Measurements from ENCODE around the gene XYLT1. TPM values are rescaled to one million over a fixed set of nuclear protein-coding genes. Genes with fewer than 3 reads are reported as not detected.

Gene XYLT1
- polyA plus RNA-seq, 1 donor from 2014 or later = 3.3 TPM

DNA sequence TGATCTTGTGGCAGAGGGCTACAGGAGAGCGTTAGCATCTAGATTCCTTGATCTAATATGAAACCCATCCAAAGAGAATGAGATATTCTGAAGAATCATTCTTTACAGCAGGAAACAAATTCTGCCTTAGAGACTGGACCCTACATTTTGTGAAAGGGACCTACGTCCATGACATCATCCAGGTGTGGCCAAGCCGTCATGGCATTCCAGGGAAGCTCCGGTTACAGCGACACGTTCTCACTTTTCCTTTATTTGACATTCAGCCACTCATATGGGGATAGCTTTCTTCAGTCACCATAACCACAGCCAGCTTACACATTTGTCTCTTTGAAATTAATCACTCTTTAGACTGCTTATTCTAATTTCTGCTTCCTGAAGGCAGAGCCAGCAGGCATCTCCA lies 408.1 kb downstream of the XYLT1 start:
- Histone ChIP-seq H3K4me2 (ENCODE audit: low read length) (no peak overlapping the region), H4K20me1 (ENCODE audit: insufficient read depth) (no peaks in the 10 kb centered on the region), H3K36me3 (ENCODE audit: insufficient read depth, low read length) (no peaks in the 10 kb centered on the region), H3K9me2 (ENCODE audit: insufficient read depth, low read length) (no peaks in the 10 kb centered on the region), H3K4me3 (ENCODE audit: low read length) (no peak overlapping the region), H3K79me2 (replicated peaks; ENCODE audit: insufficient read depth, low read length) (no peaks in the 10 kb centered on the region), H3K9me3 (ENCODE audit: low read length) (no peaks in the 10 kb centered on the region), H3K27ac (ENCODE audit: low read length) (no peak overlapping the region), H3K9ac (ENCODE audit: low read length) (no peak overlapping the region), H3K27me3 (ENCODE audit: insufficient read depth, low read depth, low read length) (no peaks in the 10 kb centered on the region), H3F3A (ENCODE audit: insufficient read depth, low read length, poor library complexity, severe bottlenecking) (no peaks in the 10 kb centered on the region), H2AFZ (ENCODE audit: low read depth, low read length) (no peak overlapping the region)
- TF ChIP-seq POLR2AphosphoS5 (IDR thresholded peaks at IDR 0.05) = no peak
- TF ChIP-seq MXI1 (conservative IDR thresholded peaks at IDR 0.05; ENCODE audit: poor library complexity, severe bottlenecking) = no peak
- TF ChIP-seq EP300 (conservative IDR thresholded peaks at IDR 0.05; ENCODE audit: poor library complexity, severe bottlenecking) = no peak
- TF ChIP-seq, protein P1, sequence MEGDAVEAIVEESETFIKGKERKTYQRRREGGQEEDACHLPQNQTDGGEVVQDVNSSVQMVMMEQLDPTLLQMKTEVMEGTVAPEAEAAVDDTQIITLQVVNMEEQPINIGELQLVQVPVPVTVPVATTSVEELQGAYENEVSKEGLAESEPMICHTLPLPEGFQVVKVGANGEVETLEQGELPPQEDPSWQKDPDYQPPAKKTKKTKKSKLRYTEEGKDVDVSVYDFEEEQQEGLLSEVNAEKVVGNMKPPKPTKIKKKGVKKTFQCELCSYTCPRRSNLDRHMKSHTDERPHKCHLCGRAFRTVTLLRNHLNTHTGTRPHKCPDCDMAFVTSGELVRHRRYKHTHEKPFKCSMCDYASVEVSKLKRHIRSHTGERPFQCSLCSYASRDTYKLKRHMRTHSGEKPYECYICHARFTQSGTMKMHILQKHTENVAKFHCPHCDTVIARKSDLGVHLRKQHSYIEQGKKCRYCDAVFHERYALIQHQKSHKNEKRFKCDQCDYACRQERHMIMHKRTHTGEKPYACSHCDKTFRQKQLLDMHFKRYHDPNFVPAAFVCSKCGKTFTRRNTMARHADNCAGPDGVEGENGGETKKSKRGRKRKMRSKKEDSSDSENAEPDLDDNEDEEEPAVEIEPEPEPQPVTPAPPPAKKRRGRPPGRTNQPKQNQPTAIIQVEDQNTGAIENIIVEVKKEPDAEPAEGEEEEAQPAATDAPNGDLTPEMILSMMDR (IDR thresholded peaks at IDR 0.05; ENCODE audit: poor library complexity, severe bottlenecking) = no peak
- TF ChIP-seq REST (IDR thresholded peaks at IDR 0.05; ENCODE audit: borderline replicate concordance) = no peak
- TF ChIP-seq RAD21 (conservative IDR thresholded peaks at IDR 0.05) = no peak
- no peak for TF ChIP-seq EZH2 (IDR thresholded peaks at IDR 0.05; ENCODE audit: borderline replicate concordance, insufficient read depth, low read length, poor library complexity, severe bottlenecking)
- no peak for TF ChIP-seq TAF1 (IDR thresholded peaks at IDR 0.05; ENCODE audit: low read depth)
- no peak for TF ChIP-seq SMC3 (conservative IDR thresholded peaks at IDR 0.05; ENCODE audit: poor library complexity)

- Histone ChIP-seq H3K4me2 (ENCODE audit: low read length) (no peak overlapping the region), H3K9me2 (ENCODE audit: insufficient read depth, low read length) (no peaks in the 10 kb centered on the region), H3F3A (ENCODE audit: insufficient read depth, low read length, poor library complexity, severe bottlenecking) (no peaks in the 10 kb centered on the region), H2AFZ (ENCODE audit: low read depth, low read length) (no peak overlapping the region), H4K20me1 (ENCODE audit: insufficient read depth) (no peaks in the 10 kb centered on the region), H3K9me3 (ENCODE audit: low read length) (no peaks in the 10 kb centered on the region), H3K27ac (ENCODE audit: low read length) (no peak overlapping the region), H3K36me3 (ENCODE audit: insufficient read depth, low read length) (no peaks in the 10 kb centered on the region), H3K79me2 (replicated peaks; ENCODE audit: insufficient read depth, low read length) (no peaks in the 10 kb centered on the region), H3K27me3 (ENCODE audit: insufficient read depth, low read depth, low read length) (no peaks in the 10 kb centered on the region), H3K4me3 (ENCODE audit: low read length) (no peak overlapping the region), H3K9ac (ENCODE audit: low read length) (no peak overlapping the region)
- TF ChIP-seq EZH2 (IDR thresholded peaks at IDR 0.05; ENCODE audit: borderline replicate concordance, insufficient read depth, low read length, poor library complexity, severe bottlenecking) = no peak
- TF ChIP-seq MXI1 (conservative IDR thresholded peaks at IDR 0.05; ENCODE audit: poor library complexity, severe bottlenecking) = no peak
Observed at GRCh38 chr16:17061326-17061725, 409.4 kb downstream of the XYLT1 start.

- Histone ChIP-seq H3K4me3 (ENCODE audit: low read length) (no peak overlapping the region), H3K79me2 (replicated peaks; ENCODE audit: insufficient read depth, low read length) (no peaks in the 10 kb centered on the region), H3K4me2 (ENCODE audit: low read length) (no peak overlapping the region), H3K9ac (ENCODE audit: low read length) (no peak overlapping the region), H3F3A (ENCODE audit: insufficient read depth, low read length, poor library complexity, severe bottlenecking) (no peaks in the 10 kb centered on the region), H4K20me1 (ENCODE audit: insufficient read depth) (no peaks in the 10 kb centered on the region), H3K27ac (ENCODE audit: low read length) (no peak overlapping the region), H2AFZ (ENCODE audit: low read depth, low read length) (no peak overlapping the region), H3K36me3 (ENCODE audit: insufficient read depth, low read length) (no peaks in the 10 kb centered on the region), H3K9me3 (ENCODE audit: low read length) (no peaks in the 10 kb centered on the region), H3K27me3 (ENCODE audit: insufficient read depth, low read depth, low read length) (no peaks in the 10 kb centered on the region), H3K9me2 (ENCODE audit: insufficient read depth, low read length) (no peaks in the 10 kb centered on the region)
- TF ChIP-seq, protein P1 (IDR thresholded peaks at IDR 0.05; ENCODE audit: poor library complexity, severe bottlenecking) = no peak
- TF ChIP-seq RAD21 (conservative IDR thresholded peaks at IDR 0.05) (no peak), MXI1 (conservative IDR thresholded peaks at IDR 0.05; ENCODE audit: poor library complexity, severe bottlenecking) (no peak), EZH2 (IDR thresholded peaks at IDR 0.05; ENCODE audit: borderline replicate concordance, insufficient read depth, low read length, poor library complexity, severe bottlenecking) (no peak), TAF1 (IDR thresholded peaks at IDR 0.05; ENCODE audit: low read depth) (no peak), EP300 (conservative IDR thresholded peaks at IDR 0.05; ENCODE audit: poor library complexity, severe bottlenecking) (no peak), SMC3 (conservative IDR thresholded peaks at IDR 0.05; ENCODE audit: poor library complexity) (no peak), REST (IDR thresholded peaks at IDR 0.05; ENCODE audit: borderline replicate concordance) (no peak), POLR2AphosphoS5 (IDR thresholded peaks at IDR 0.05) (no peak)
Observed at GRCh38 chr16:17058471-17058870, 412.3 kb downstream of the XYLT1 start.
